Panc1 (cell line): ENCODE data around the gene XXYLT1. TPM values are rescaled to one million over a fixed set of nuclear protein-coding genes. Genes with fewer than 3 reads are reported as not detected.

Source experiments
- ATAC-seq: fragments of 200-7000 bp; cut with Tn5 transposase; 2 replicates; pipeline ENCODE4 v1.9.1; 2020; ENCODE audit warnings: mild to moderate bottlenecking, moderate library complexity
- BruUV-seq: library from RNA; stranded (reverse); fragments of 400-500 nt; replicated peaks from 2 replicates; lab custom pipeline; 2021; lab: Mats Ljungman, UMichigan
- CTCF ChIA-PET: fragments of 300-600 bp; sonication (Branson Sonifier 250); formaldehyde crosslinking; loops from one replicate; lab custom pipeline; 2022; ENCODE audit warnings: antibody characterized with exemption; lab: Charles Lee
- POLR2A ChIA-PET: fragments of 300-600 bp; sonication (Branson Sonifier 250); formaldehyde crosslinking; loops from one replicate; lab custom pipeline; 2022; ENCODE audit warnings: antibody characterized with exemption; lab: Charles Lee
- DNase-seq: peaks from one replicate; pipeline ENCODE4 v3.0.0-alpha.2; 2010; ENCODE audit warnings: low read depth, low spot score
- H3K27ac ChIP-seq: 2 replicates; pipeline ENCODE4 v1.5.1; 2011; ENCODE audit warnings: mild to moderate bottlenecking, low read length, inconsistent platforms
- H3K27me3 ChIP-seq: fragments of 200-500 bp; sonication (Bioruptor generic); 2 replicates; pipeline ENCODE4 v1.6.0; 2014; ENCODE audit warnings: low read length, inconsistent platforms; ENCODE audit not compliant: control insufficient read depth, insufficient read depth
- H3K36me3 ChIP-seq: fragments of 200-500 bp; sonication (Bioruptor generic); 2 replicates; pipeline ENCODE4 v1.5.1; 2014; ENCODE audit warnings: inconsistent platforms, mild to moderate bottlenecking, low read length, moderate library complexity; ENCODE audit not compliant: control insufficient read depth, insufficient read depth
- H3K4me1 ChIP-seq: 2 replicates; pipeline ENCODE4 v1.5.1; 2011; ENCODE audit warnings: inconsistent platforms, mild to moderate bottlenecking, low read length, moderate library complexity; ENCODE audit not compliant: control insufficient read depth, insufficient read depth
- H3K4me3 ChIP-seq, 2 experiments: 2 replicates each; pipeline ENCODE4 v1.5.1; 2011 to 2012; ENCODE audit warnings: low read depth in 2 of 2, low read length in 2 of 2, mild to moderate bottlenecking in 2 of 2, inconsistent platforms in 1 of 2, moderate library complexity in 1 of 2
- H3K9me3 ChIP-seq: fragments of 200-500 bp; sonication (Bioruptor generic); 2 replicates; pipeline ENCODE4 v1.5.1; 2014; ENCODE audit warnings: low read depth, mild to moderate bottlenecking, inconsistent platforms, low read length, moderate library complexity; ENCODE audit not compliant: control insufficient read depth, insufficient read depth
- POLR2AphosphoS5 ChIP-seq: IDR thresholded peaks from 2 replicates; pipeline ENCODE4 v1.6.1; 2012; ENCODE audit warnings: mild to moderate bottlenecking, low read depth, low read length, moderate library complexity
- SIN3A ChIP-seq: IDR thresholded peaks from 2 replicates; pipeline ENCODE4 v1.6.1; 2012; ENCODE audit warnings: low read depth, mild to moderate bottlenecking, low read length, moderate library complexity, borderline replicate concordance; ENCODE audit not compliant: insufficient read depth
- TCF7L2 ChIP-seq: IDR thresholded peaks from 2 replicates; pipeline ENCODE4 v1.6.1; 2011; ENCODE audit warnings: mild to moderate bottlenecking, low read depth, low read length, inconsistent platforms
- in situ Hi-C: cut with HindIII; loops from 2 replicates; pipeline ENCODE4 v1.10.0; 2016; ENCODE audit warnings: low sequenced_read_pairs, low pct_unique_long_range_greater_than_20kb
- intact Hi-C: fragments of 100-400 bp; cut with micrococcal nuclease; formaldehyde crosslinking; loops from one replicate; pipeline ENCODE4 v1.10.0; 2022; ENCODE audit not compliant: unreplicated experiment
- total RNA-seq: library from RNA; stranded (reverse); gene quantifications from one replicate; pipeline ENCODE4 v1.2.1, GENCODE V29; 2021; ENCODE audit not compliant: unreplicated experiment
- TF ChIP-seq, protein P1 (sequence below): fragments of 450-650 bp; IDR thresholded peaks from 2 replicates; pipeline ENCODE4 v1.5.1; 2017; ENCODE audit warnings: mild to moderate bottlenecking
- TF ChIP-seq, protein P2 (sequence below), 2 experiments: IDR thresholded peaks; 2 replicates each; pipeline ENCODE4 v1.6.1; 2011 to 2012; ENCODE audit warnings: low read depth in 2 of 2, control low read depth in 1 of 2, low read length in 1 of 2, mild to moderate bottlenecking in 1 of 2, moderate library complexity in 1 of 2; ENCODE audit not compliant: insufficient read depth in 1 of 2

XXYLT1 gene
- total RNA-seq, 1 experiment from 2014 or later: 26.0 TPM

DNA sequence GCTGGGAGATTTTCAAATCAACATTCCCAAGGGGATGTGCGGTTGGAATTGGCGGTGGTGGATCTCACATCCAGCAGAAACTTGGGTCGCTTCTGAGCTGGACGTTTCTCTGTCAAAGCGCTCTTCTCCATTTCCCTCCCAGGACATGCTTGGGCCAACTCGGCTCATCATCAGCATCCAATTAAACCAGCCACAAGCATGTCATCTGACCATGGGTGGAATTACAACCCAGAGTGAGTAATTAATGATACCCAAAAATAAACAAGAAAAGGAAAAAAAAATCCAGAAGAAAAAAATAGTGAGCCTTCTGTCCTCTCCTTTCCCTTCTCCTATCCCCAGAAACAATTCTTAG is 111.2 kb downstream of the XXYLT1 start:
- no peak for ATAC-seq
- Histone ChIP-seq H3K4me3 (no peak overlapping the region), H3K4me1 (peaks cover 22% of the 10 kb centered on the region), H3K9me3 (no peaks in the 10 kb centered on the region), H3K27ac (no peak overlapping the region), H3K27me3 (no peaks in the 10 kb centered on the region), H3K36me3 (no peaks in the 10 kb centered on the region)
- ChIA-PET CTCF (no interaction called here), POLR2A (no interaction called here)
- intact Hi-C loops (loop anchor here (10.0 kb wide), 1 partner anchor 95 kb away; no protein-coding TSS in a partner anchor), in situ Hi-C loops (no loop called here)
- BruUV-seq: no TSS peak
- TF ChIP-seq, protein P1, sequence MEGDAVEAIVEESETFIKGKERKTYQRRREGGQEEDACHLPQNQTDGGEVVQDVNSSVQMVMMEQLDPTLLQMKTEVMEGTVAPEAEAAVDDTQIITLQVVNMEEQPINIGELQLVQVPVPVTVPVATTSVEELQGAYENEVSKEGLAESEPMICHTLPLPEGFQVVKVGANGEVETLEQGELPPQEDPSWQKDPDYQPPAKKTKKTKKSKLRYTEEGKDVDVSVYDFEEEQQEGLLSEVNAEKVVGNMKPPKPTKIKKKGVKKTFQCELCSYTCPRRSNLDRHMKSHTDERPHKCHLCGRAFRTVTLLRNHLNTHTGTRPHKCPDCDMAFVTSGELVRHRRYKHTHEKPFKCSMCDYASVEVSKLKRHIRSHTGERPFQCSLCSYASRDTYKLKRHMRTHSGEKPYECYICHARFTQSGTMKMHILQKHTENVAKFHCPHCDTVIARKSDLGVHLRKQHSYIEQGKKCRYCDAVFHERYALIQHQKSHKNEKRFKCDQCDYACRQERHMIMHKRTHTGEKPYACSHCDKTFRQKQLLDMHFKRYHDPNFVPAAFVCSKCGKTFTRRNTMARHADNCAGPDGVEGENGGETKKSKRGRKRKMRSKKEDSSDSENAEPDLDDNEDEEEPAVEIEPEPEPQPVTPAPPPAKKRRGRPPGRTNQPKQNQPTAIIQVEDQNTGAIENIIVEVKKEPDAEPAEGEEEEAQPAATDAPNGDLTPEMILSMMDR: no peak
- TF ChIP-seq, protein P2, sequence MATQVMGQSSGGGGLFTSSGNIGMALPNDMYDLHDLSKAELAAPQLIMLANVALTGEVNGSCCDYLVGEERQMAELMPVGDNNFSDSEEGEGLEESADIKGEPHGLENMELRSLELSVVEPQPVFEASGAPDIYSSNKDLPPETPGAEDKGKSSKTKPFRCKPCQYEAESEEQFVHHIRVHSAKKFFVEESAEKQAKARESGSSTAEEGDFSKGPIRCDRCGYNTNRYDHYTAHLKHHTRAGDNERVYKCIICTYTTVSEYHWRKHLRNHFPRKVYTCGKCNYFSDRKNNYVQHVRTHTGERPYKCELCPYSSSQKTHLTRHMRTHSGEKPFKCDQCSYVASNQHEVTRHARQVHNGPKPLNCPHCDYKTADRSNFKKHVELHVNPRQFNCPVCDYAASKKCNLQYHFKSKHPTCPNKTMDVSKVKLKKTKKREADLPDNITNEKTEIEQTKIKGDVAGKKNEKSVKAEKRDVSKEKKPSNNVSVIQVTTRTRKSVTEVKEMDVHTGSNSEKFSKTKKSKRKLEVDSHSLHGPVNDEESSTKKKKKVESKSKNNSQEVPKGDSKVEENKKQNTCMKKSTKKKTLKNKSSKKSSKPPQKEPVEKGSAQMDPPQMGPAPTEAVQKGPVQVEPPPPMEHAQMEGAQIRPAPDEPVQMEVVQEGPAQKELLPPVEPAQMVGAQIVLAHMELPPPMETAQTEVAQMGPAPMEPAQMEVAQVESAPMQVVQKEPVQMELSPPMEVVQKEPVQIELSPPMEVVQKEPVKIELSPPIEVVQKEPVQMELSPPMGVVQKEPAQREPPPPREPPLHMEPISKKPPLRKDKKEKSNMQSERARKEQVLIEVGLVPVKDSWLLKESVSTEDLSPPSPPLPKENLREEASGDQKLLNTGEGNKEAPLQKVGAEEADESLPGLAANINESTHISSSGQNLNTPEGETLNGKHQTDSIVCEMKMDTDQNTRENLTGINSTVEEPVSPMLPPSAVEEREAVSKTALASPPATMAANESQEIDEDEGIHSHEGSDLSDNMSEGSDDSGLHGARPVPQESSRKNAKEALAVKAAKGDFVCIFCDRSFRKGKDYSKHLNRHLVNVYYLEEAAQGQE (IDR thresholded peaks at IDR 0.05; ENCODE audit: insufficient read depth in 1 of 2, low read depth in 2 of 2, low read length in 1 of 2): no peak
- TF ChIP-seq SIN3A (no peak), TCF7L2 (no peak), POLR2AphosphoS5 (no peak)
- DNase-seq: no peak

DNA sequence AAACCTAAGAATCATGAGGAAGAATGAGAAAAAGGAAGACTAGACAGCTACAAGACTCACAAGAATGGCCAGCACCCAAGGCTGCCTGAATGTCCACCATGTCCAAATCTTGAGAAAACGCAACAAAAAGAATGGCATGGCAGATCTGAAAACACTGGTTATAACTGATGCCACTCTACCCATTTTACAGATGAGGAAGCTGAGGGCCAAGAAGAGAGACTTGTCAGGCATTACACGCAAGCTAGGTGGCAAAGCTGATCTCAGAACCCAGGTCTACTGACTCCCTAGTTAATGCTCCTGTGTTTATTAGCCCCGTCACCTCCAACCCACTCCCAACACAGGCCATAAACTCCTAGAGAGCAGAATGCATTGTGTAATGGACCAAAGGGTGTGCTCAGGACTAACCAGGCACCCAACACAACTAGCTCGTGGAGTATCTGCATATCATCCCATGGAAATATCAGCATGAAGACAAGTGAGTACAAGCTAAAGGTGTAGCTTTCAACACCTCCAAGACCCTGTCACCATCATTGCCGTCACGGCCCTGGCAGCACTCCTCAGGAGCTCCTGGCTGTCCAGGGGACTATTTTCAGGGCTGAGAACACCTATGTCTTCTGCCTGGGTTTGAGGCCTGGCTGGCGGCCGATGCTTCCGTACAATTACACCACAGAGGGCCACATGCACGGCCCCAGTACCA is 111.7 kb downstream of the XXYLT1 start:
- intact Hi-C loops: loop anchor here (10.0 kb wide), 1 partner anchor 96 kb away; no protein-coding TSS in a partner anchor
- H3K27me3 ChIP-seq: no peaks in the 10 kb centered on the region
- no peak overlapping the region for H3K27ac ChIP-seq
- CTCF ChIA-PET: no interaction called here
- no peak overlapping the region for H3K4me3 ChIP-seq
- H3K9me3 ChIP-seq: no peaks in the 10 kb centered on the region
- POLR2A ChIA-PET: no interaction called here
- no peaks in the 10 kb centered on the region for H3K36me3 ChIP-seq
- TF ChIP-seq, protein P1: no peak
- no peak for TF ChIP-seq TCF7L2
- TF ChIP-seq, protein P2 (IDR thresholded peaks at IDR 0.05; ENCODE audit: insufficient read depth in 1 of 2, low read depth in 2 of 2, low read length in 1 of 2): no peak
- DNase-seq (no peak), ATAC-seq (no peak)
- BruUV-seq: no TSS peak
- H3K4me1 ChIP-seq: peaks cover 27% of the 10 kb centered on the region
- in situ Hi-C loops: no loop called here
